ENCODE measurements around the gene BLOC1S5. TPM values are rescaled to one million over a fixed set of nuclear protein-coding genes. Genes with fewer than 3 reads are reported as not detected.

Gene BLOC1S5
- total RNA-seq, 4 donors from 2014 or later = 9.6 to 18.8 (median 14.9) TPM

DNA sequence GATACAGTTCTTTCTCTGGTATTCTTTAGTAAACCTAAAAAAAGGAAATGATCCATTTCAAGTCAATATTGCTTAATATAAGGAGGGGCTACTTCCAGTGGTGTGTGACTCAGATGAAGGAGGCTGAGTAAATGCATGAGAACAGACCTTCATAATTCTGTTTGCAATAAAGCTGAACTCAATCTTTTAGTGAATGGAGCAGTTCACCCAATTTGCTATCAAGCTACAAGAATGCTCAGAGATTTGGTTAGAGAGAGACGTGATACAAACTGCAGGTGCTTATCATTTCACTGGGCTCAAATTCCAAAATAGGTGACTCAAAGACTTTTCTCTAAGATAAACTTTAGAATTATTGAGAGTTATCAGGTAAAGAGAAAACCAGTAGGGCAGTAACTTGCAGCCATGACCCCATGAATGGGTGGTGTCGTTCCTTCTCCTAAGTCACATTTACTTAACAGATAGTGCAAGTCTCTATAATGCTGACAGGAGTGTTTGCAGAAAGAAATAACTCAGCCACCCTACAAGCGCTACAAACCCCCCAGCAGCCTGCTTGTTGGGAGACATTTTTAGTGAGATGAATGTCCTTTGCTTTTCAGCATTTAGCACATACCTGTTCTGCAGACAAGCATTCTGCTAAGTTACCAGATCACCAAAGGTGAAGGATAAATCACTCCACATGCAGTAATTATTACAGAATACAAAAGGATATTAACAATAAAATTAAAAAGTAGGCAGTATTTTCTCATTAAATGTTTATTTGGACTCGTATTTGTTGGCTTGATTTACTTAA lies 16.4 kb upstream of the BLOC1S5 start:
- TF ChIP-seq, protein P1, sequence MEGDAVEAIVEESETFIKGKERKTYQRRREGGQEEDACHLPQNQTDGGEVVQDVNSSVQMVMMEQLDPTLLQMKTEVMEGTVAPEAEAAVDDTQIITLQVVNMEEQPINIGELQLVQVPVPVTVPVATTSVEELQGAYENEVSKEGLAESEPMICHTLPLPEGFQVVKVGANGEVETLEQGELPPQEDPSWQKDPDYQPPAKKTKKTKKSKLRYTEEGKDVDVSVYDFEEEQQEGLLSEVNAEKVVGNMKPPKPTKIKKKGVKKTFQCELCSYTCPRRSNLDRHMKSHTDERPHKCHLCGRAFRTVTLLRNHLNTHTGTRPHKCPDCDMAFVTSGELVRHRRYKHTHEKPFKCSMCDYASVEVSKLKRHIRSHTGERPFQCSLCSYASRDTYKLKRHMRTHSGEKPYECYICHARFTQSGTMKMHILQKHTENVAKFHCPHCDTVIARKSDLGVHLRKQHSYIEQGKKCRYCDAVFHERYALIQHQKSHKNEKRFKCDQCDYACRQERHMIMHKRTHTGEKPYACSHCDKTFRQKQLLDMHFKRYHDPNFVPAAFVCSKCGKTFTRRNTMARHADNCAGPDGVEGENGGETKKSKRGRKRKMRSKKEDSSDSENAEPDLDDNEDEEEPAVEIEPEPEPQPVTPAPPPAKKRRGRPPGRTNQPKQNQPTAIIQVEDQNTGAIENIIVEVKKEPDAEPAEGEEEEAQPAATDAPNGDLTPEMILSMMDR (IDR thresholded peaks at IDR 0.05; ENCODE audit: low read depth) = no peak

DNA sequence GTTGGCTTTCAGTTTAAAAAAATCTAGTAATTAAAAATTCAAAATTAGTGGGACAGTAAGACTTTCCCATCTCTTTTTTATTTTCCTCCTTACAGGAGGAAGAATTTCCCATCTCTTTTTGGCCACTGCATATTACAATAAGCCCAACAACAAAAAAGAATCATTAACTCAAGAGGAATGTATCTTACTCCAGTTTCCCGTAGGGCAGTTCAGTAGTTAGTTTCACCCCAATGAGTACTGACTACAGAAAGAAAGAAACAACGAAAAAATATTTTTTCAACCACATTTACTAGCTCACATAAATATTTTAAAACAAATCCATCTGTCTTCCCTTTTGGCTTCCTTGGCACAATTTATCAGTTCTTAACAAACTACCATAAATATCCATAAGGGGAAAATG lies 14.9 kb upstream of the BLOC1S5 start:
- TF ChIP-seq, protein P1 (IDR thresholded peaks at IDR 0.05; ENCODE audit: low read depth) = no peak

DNA sequence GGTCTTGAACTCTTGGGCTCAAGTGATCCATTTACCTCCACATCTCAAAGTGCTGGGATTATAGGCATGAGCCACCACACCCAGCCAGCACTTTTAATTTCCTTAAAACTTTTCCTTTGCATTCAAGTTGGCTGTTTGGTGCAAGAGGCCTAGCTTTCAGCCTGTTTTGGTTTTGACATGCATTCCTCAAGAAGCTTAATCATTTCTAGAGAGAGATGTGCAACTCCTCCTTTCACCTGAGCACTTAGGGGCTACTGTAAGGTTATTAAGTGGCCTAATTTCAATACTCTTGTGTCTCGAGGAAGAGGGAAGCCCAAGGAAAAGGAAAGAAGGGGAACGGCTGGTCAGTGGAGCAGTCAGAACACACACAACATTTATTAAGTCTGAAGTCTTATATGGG lies 13.8 kb upstream of the BLOC1S5 start:
- TF ChIP-seq, protein P1 (IDR thresholded peaks at IDR 0.05; ENCODE audit: low read depth) = no peak

DNA sequence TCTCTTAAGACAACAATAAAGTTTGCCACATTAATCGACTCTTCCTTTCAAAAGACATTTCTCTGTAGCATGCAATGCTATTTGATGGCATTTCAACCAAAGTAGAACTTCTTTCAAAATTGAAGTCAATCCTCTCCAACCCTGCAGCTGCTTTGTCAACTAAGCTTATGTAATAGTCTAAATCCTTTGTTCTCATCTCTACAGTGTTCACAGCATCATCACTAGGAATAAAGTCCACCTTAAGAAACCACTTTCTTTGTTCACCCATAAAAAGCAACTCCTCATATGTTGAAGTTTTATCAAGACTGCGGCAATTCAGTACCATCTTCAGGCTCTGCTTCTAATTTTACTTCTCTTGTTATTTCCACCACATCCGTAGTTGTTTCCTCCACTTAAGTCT lies 11.5 kb upstream of the BLOC1S5 start:
- TF ChIP-seq, protein P1 (IDR thresholded peaks at IDR 0.05; ENCODE audit: low read depth) = no peak

DNA sequence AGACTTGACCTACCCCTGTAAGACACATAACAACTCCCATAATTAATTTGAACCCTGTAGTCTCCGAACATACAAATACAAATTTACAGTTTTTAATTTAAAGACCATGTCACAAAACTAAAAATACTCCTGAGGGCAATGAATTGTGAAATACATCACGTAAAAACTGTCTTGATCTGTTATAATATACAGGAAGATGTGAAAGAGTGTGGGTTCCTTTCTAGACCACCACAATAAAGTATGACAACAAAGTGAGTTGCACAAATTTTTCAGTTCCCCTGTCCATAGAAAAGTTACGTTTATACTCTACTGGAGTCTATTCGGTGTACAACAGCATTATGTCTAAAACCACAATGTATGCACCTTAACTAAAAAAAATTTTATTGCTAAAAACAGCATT lies 11.0 kb upstream of the BLOC1S5 start:
- TF ChIP-seq, protein P1 (IDR thresholded peaks at IDR 0.05; ENCODE audit: low read depth) = no peak

DNA sequence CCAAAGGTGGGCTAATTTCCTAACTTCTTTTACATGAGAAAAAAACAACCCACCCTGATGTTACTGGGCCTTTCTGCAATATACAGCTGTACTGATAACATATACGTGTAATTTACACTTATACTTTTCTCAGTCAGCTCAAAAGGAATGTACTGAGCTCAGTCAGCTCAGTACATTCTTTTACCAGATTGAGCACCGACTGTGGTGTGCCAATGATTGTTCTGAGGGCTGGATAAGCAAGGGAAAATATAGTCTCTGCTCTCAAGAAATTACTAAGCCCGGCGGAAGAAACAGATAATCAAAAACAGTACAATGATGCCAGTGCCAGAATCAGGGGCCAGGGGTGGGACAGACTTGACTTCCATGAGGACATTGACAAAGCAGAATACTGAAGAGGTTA lies 10.0 kb upstream of the BLOC1S5 start:
- TF ChIP-seq, protein P1 (IDR thresholded peaks at IDR 0.05; ENCODE audit: low read depth) = no peak

DNA sequence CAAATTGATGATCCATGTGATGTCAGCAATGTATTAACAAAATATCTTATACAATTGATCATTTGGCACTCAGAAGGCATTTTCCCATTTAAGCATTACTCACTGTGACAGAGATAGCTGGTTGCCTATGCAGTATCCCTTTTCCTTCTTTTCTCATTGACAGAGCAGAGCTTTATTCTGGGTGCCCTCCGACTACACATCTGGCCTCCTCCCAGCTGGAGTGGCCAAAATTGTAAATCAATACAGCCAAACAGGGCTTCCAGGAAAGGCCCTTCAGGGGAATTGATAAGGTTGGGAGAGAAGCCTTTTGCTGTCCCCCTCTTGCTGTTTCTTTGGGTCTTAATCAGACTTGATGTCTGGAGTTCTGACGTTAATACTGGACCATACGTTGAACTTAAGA lies 9.6 kb upstream of the BLOC1S5 start:
- TF ChIP-seq, protein P1 (IDR thresholded peaks at IDR 0.05; ENCODE audit: low read depth) = no peak

Data from subcutaneous adipose tissue (tissue), 4 donors.